ENCODE measurements around the gene TRPM5.

The TRPM5 gene

GRCh38 chr11:2419638-2420501 lies 24.4 kb downstream of the TRPM5 start:
- DNase-seq, result peak; percentile 64

- no peak for DNase-seq
Observed at GRCh38 chr11:2418693-2419360, 25.5 kb downstream of the TRPM5 start.

GRCh38 chr11:2417856-2418692 lies 26.2 kb downstream of the TRPM5 start:
- DNase-seq, result no peak

GRCh38 chr11:2416765-2417164 lies 27.5 kb downstream of the TRPM5 start:
- DNase-seq, result no peak

- no peak for DNase-seq
Observed at GRCh38 chr11:2415601-2416380, 28.5 kb downstream of the TRPM5 start.

GRCh38 chr11:2415171-2415570 lies 29.1 kb downstream of the TRPM5 start:
- DNase-seq, result no peak

GRCh38 chr11:2414616-2415015 lies 29.7 kb downstream of the TRPM5 start:
- no peak for DNase-seq

GRCh38 chr11:2413742-2414579 lies 30.4 kb downstream of the TRPM5 start:
- no peak for DNase-seq

GRCh38 chr11:2412323-2412722 lies 32.0 kb downstream of the TRPM5 start:
- DNase-seq, result no peak

- DNase-seq, result no peak
Observed at GRCh38 chr11:2411446-2412305, 32.6 kb downstream of the TRPM5 start.

- no peak for DNase-seq
Observed at GRCh38 chr11:2410616-2411015, 33.7 kb downstream of the TRPM5 start.

- no peak for DNase-seq
Observed at GRCh38 chr11:2409611-2410468, 34.5 kb downstream of the TRPM5 start.

GRCh38 chr11:2409126-2409525 lies 35.2 kb downstream of the TRPM5 start:
- DNase-seq, result no peak

GRCh38 chr11:2408671-2409070 lies 35.6 kb downstream of the TRPM5 start:
- DNase-seq, result no peak

- no peak for DNase-seq
Observed at GRCh38 chr11:2406878-2407410, 37.4 kb downstream of the TRPM5 start.

- no peak for DNase-seq
Observed at GRCh38 chr11:2406451-2406850, 37.9 kb downstream of the TRPM5 start.

GRCh38 chr11:2404735-2405196 lies 39.5 kb downstream of the TRPM5 start:
- no peak for DNase-seq

- no peak for DNase-seq
Observed at GRCh38 chr11:2402890-2403645, 41.2 kb downstream of the TRPM5 start.

Data from stimulated activated CD4-positive, alpha-beta T cell treated with anti-CD3 and anti-CD28 coated beads, Interleukin-4, amount 100 ng/mL, for 1 hour (primary cell).